GM21825 (cell line): Measurements from ENCODE around the gene RASGEF1C.
"Not testable (repeated sequence)": the region's sequence is repeated elsewhere in the genome, so short reads cannot be mapped to it uniquely, and the experiment has no call there.

Experiments
- ATAC-seq: cut with Tn5 transposase; IDR thresholded peaks from one replicate; pipeline ENCODE4 v1.9.1; 2021; ENCODE audit warnings: mild to moderate bottlenecking, moderate library complexity; ENCODE audit not compliant: unreplicated experiment

The RASGEF1C gene

GRCh38 chr5:180104168-180104530 is 104.9 kb downstream of the RASGEF1C start:
- no peak for ATAC-seq

DNA sequence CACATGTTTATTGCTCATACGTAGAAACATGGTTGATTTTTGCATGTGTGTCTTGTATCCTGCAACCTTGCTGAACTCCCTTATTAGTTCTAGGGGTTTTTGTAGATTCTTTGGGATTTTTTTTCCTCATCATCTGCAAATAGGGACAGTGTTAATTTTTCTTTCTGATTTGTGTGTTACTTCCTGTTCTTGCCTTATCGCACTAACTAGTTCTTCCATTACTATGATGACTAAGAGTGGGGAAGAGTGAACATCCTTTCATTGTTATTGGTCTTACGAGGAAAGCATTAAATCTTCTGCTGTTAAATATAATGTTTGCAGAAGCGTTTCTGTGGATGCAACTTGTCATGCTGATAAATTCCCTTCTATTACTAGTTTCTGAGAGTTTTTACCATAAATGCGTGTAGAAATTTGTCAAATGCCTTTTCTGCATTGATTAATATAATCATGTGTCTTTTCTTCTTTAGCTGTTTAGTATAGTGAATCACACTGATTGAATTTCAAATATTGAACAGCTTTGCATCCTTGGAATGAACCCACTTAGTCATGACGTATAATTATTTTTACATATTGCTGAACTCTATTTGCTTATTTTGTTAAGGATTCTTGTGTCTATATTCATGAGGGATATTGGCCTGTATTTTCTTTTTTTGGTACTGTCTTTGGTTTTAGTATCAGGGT is 105.4 kb downstream of the RASGEF1C start:
- ATAC-seq, result no peak

GRCh38 chr5:180102636-180103035 is 106.4 kb downstream of the RASGEF1C start:
- ATAC-seq, result no peak

DNA sequence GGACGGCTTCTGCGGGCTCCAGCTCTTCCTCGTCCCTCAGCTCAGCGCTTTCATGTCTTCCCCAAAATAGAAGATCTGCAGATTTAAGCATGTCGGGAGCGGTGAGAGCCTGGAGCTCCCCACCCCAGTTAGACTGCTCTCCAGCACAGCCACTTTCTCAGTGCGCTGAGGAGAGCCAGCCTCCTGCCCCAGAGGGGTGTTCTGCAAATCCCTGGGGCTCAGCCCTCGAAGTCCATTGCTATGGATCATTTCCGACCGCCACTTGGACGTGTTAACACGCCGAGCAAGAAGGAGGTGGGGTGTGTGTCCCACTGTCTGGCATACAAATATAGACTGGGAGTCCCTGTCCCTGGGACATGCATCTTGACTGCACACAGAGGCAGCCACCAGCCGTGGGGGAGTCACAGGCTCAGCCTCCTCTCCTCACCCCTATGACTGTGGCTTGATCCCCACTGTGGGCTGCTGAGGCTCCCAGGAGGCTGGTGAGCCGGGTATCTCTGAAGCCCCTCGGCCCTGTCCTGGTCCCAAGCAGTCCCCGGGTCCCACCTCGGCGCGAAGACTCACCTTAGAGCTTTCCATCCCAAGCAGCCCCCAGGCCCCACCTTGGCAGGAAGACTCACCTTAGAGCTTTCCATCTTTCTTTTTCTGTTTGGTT is 107.4 kb downstream of the RASGEF1C start:
- ATAC-seq, result no peak

GRCh38 chr5:180100621-180101450 is 108.2 kb downstream of the RASGEF1C start:
- ATAC-seq, result no peak

GRCh38 chr5:180099733-180100611 is 109.0 kb downstream of the RASGEF1C start:
- no peak for ATAC-seq

- no peak for ATAC-seq
Observed at GRCh38 chr5:180098991-180099732, 109.8 kb downstream of the RASGEF1C start.

DNA sequence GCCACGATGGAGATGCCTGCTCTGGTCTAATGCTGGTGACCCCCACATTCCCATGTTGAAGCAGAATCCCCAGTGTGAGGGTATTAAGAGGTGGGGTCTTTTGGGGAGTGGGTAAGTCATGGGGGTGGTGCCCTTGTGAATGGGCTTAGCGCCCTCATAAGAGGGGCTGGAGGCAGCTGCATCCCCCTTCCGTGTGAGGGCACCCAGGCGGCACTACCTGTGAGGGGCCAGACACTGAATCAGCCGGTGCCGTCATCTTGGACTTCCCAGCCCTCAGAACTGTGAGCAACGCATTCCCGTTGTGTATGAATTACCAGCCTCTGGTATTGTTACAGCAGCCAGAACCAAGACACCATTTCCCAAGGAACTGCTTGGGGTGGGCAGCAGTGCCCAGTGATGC is 110.5 kb downstream of the RASGEF1C start:
- no peak for ATAC-seq

- no peak for ATAC-seq
Observed at GRCh38 chr5:180097926-180098325, 111.1 kb downstream of the RASGEF1C start.

- ATAC-seq, result no peak
Observed at GRCh38 chr5:180097163-180097894, 111.7 kb downstream of the RASGEF1C start.

- no peak for ATAC-seq
Observed at GRCh38 chr5:180096616-180097015, 112.4 kb downstream of the RASGEF1C start.

DNA sequence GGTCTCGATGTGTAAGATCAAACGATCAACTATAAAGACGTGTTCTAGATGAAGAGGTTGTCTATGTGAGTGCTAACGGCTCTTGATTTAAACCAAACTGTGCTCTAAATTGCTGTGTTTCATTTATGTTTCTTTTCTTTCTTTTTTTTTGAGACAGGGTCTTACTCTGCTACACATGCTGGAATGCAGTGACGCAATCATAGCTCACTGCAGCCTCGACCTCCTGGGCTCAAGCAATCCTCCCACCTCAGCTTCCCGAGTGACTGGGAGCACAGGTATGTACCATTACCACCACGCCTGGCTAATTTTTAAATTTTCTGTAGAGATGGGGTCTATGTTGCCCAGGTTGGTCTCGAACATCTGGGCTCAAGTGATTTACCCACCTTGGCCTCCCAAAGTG is 113.5 kb downstream of the RASGEF1C start:
- ATAC-seq, result no peak

- no peak for ATAC-seq
Observed at GRCh38 chr5:180093651-180094382, 115.2 kb downstream of the RASGEF1C start.

GRCh38 chr5:180093241-180093640 is 115.8 kb downstream of the RASGEF1C start:
- no peak for ATAC-seq

DNA sequence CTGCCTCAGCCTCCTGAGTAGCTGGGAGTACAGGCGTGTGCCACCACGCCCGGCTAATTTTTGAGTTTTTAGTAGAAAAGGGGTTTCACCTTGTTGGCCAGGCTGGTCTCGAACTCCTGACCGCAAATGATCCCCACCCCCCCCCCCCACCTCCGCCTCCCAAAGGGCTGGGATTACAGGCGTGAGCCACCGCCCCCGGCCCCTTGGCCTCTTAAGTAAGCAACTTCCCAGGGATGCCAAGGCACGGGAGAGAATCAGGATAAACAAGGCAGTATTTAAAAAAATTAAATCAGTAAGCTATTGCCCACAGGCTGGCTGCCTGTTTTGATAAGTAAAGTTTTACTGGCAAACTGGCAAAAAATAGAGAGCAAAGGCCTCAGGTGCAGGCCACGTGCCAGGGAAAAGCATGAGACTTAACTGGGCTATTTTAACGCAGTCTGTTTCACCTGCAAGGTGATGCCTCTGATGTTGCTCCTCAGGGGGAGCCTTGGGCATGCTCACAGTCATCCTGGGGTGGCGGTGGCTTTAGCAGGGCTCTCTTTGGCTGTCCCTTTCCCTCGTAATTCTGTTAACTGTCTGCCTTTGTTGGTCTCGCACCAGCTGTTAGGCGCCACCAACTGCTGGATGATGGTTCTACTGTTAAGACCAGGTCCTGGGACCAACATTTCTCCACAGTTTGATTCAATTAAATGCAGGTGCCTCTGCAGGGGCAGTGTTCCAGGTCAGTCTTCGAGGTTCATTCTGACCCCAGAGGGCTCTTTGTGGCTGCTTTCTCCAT is 118.1 kb downstream of the RASGEF1C start:
- no peak for ATAC-seq

DNA sequence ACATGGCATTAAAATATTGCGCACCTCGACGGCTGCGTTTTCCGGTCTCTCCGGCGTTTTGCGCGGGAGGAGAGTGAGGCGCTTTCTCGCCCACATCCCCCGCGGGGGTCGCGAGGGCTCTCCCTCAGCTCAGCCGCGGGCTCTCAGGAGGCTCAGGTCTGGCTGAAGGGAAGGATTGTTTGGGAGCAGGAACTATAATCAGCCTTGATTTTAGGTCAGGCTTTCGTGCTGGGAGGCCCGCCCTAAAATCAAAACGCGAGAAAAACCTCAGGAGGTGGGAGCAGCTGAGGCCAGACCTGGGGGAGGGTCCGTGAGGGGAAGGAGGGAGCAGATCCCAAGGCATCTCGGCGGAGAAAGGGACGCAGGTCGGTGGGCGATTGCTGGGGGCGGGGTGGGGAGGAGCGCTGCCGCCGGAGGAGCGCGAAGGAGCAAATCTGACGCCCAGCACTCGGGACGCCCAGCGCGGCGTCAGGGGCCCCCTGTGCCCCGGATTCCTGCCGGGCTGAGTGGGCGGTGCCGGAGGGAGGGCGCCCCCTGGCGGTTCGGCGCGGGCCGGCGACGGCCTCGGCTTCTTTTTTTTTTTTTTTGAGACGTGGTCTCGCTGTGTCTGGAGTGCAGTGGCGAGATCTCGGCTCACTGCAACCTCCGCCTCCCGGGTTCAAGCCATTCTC is 118.8 kb downstream of the RASGEF1C start:
- no peak for ATAC-seq

GRCh38 chr5:180089628-180090027 is 119.4 kb downstream of the RASGEF1C start:
- ATAC-seq, result not testable (repeated sequence)

GRCh38 chr5:180088561-180088960 is 120.5 kb downstream of the RASGEF1C start:
- no peak for ATAC-seq
